Activated CD8-positive, alpha-beta T cell treated with anti-CD3 and anti-CD28 coated beads for 36 hours (primary cell): Measurements from ENCODE around the gene DDC. TPM values are rescaled to one million over a fixed set of nuclear protein-coding genes. Genes with fewer than 3 reads are reported as not detected.

Experiments used
- ATAC-seq: fragments of 200-7000 bp; cut with Tn5 transposase; one replicate; pipeline ENCODE4 v1.10.0; 2021; ENCODE audit warnings: mild to moderate bottlenecking, moderate library complexity
- CTCF ChIA-PET: fragments of 350-600 bp; sonication (Branson Sonifier 250); formaldehyde crosslinking; loops from one replicate; lab custom pipeline; 2021; ENCODE audit warnings: antibody characterized with exemption; lab: Charles Lee
- POLR2A ChIA-PET: fragments of 350-600 bp; sonication (Branson Sonifier 250); formaldehyde crosslinking; loops from one replicate; lab custom pipeline; 2021; ENCODE audit warnings: antibody characterized with exemption; lab: Charles Lee
- DNase-seq: peaks from one replicate; pipeline ENCODE4 v3.0.0-alpha.2; 2020
- H3K27ac Mint-ChIP-seq: one replicate; pipeline ENCODE4 v1.8.0; 2021; ENCODE audit warnings: mild to moderate bottlenecking, mixed read lengths
- H3K27me3 Mint-ChIP-seq: one replicate; pipeline ENCODE4 v1.8.0; 2021; ENCODE audit warnings: mixed read lengths
- H3K36me3 Mint-ChIP-seq: one replicate; pipeline ENCODE4 v1.8.0; 2021; ENCODE audit warnings: low read depth, mixed read lengths
- H3K4me1 Mint-ChIP-seq: one replicate; pipeline ENCODE4 v1.8.0; 2021; ENCODE audit warnings: low read depth, mixed read lengths
- H3K4me3 Mint-ChIP-seq: one replicate; pipeline ENCODE4 v1.8.0; 2021; ENCODE audit warnings: mild to moderate bottlenecking, moderate library complexity, mixed read lengths
- H3K9me3 Mint-ChIP-seq: one replicate; pipeline ENCODE4 v1.8.0; 2021; ENCODE audit warnings: mixed read lengths
- CTCF ChIP-seq: fragments of 200-600 bp; IDR thresholded peaks from one replicate; pipeline ENCODE4 v1.8.0; 2022; ENCODE audit warnings: antibody characterized with exemption, mild to moderate bottlenecking
- intact Hi-C: fragments of 100-400 bp; cut with micrococcal nuclease; formaldehyde crosslinking; loops from one replicate; pipeline ENCODE4 v1.10.0; 2022
- total RNA-seq, 2 experiments: library from RNA; stranded (reverse); gene quantifications; one replicate each; pipeline ENCODE4 v1.2.3, GENCODE V29; 2021

Gene DDC
- 1 to 10 TPM in 1 of 2 experiments, under 1 TPM in 1; 0.36 to 1.2 TPM for total RNA-seq

GRCh38 chr7:50564640-50565558 is at the start of gene DDC:
Gene DDC (minus strand): TSS chr7:50565405. CDS start chr7:50544085, 21,320 bp downstream.
- Mint-ChIP-seq H3K9me3 (no peaks in the 10 kb centered on the region), H3K27ac (no peak within 1 kb of the TSS), H3K4me3 (no peak within 1 kb of the TSS), H3K4me1 (no peaks in the 10 kb centered on the region), H3K27me3 (peaks cover 4% of the 10 kb centered on the region), H3K36me3 (no peaks in the 10 kb centered on the region)
- intact Hi-C loops = no loop called here
- ChIA-PET POLR2A (interaction anchor here (1.2 kb wide), 1 partner anchor 29 kb away, joined by 3 read pairs; no protein-coding TSS in a partner anchor), CTCF (no interaction called here)
- ATAC-seq (no peak), DNase-seq (no peak)
- TF ChIP-seq CTCF = no peak

- H3K27ac Mint-ChIP-seq = no peak overlapping the region
- POLR2A ChIA-PET = no interaction called here
- DNase-seq (no peak), ATAC-seq (no peak)
- no peaks in the 10 kb centered on the region for H3K36me3 Mint-ChIP-seq
- CTCF ChIA-PET = interaction anchor here (1.0 to 1.5 kb wide), 4 partner anchors 12 to 521 kb away, joined by 3 to 5 read pairs (median 4); partner anchors contain the start of gene ZPBP
- intact Hi-C loops = no loop called here
- H3K4me3 Mint-ChIP-seq = no peak overlapping the region
- peaks cover 22% of the 10 kb centered on the region for H3K4me1 Mint-ChIP-seq
- H3K27me3 Mint-ChIP-seq = no peaks in the 10 kb centered on the region
- H3K9me3 Mint-ChIP-seq = no peaks in the 10 kb centered on the region
- TF ChIP-seq CTCF = no peak
Measured at GRCh38 chr7:50613473-50613872, 48.3 kb upstream of the DDC start.

- H3K9me3 Mint-ChIP-seq = peaks cover 5% of the 10 kb centered on the region
- intact Hi-C loops = no loop called here
- ChIA-PET POLR2A (no interaction called here), CTCF (interaction anchor here (1.0 to 2.8 kb wide), 5 partner anchors 11 to 520 kb away, joined by 3 to 11 read pairs (median 5); partner anchors contain the start of gene ZPBP)
- no peak for DNase-seq
- no peak for TF ChIP-seq CTCF
- H3K4me1 Mint-ChIP-seq = peaks cover 29% of the 10 kb centered on the region
- H3K27me3 Mint-ChIP-seq = no peaks in the 10 kb centered on the region
- no peak overlapping the region for H3K27ac Mint-ChIP-seq
- no peak for ATAC-seq
- H3K36me3 Mint-ChIP-seq = no peaks in the 10 kb centered on the region
- no peak overlapping the region for H3K4me3 Mint-ChIP-seq
Measured at GRCh38 chr7:50612704-50613103, 47.5 kb upstream of the DDC start.

- TF ChIP-seq CTCF = no peak
- POLR2A ChIA-PET = interaction anchor here (0.6 kb wide), 2 partner anchors 20 to 314 kb away, joined by 3 read pairs; no protein-coding TSS in a partner anchor
- Mint-ChIP-seq H3K9me3 (peaks cover 5% of the 10 kb centered on the region), H3K4me1 (peaks cover 32% of the 10 kb centered on the region), H3K36me3 (no peaks in the 10 kb centered on the region), H3K4me3 (no peak overlapping the region), H3K27ac (no peak overlapping the region), H3K27me3 (no peaks in the 10 kb centered on the region)
- DNase-seq = peak; percentile 80
- CTCF ChIA-PET = interaction anchor here (0.7 to 2.8 kb wide), 5 partner anchors 15 to 143 kb away, joined by 3 to 11 read pairs (median 3); no protein-coding TSS in a partner anchor
- intact Hi-C loops = no loop called here
- peak; percentile 83 for ATAC-seq
Measured at GRCh38 chr7:50610521-50611277, 45.5 kb upstream of the DDC start.
